ENCODE measurements around the gene RPN2. TPM values are rescaled to one million over a fixed set of nuclear protein-coding genes. Genes with fewer than 3 reads are reported as not detected.

The RPN2 gene
- total RNA-seq, 1 experiment from 2014 or later: 185 TPM

- no TSS peak for BruUV-seq (replicated peaks)
- Histone ChIP-seq H3K9me2 (ENCODE audit: insufficient read depth) (no peaks in the 10 kb centered on the region), H3K9me3 (ENCODE audit: insufficient read depth, low read depth) (no peaks in the 10 kb centered on the region), H2AFZ (no peak overlapping the region), H3K27me3 (ENCODE audit: insufficient read depth, low read depth) (no peaks in the 10 kb centered on the region), H3K27ac (no peak overlapping the region), H3K4me1 (replicated peaks; ENCODE audit: insufficient read depth) (no peaks in the 10 kb centered on the region), H3F3A (ENCODE audit: insufficient read depth, low read depth) (peaks cover 13% of the 10 kb centered on the region), H3K4me2 (no peak overlapping the region), H3K4me3 (no peak overlapping the region), H4K20me1 (ENCODE audit: insufficient read depth) (peaks cover 86% of the 10 kb centered on the region), H3K79me2 (ENCODE audit: low read depth) (peaks cover 66% of the 10 kb centered on the region), H3K36me3 (ENCODE audit: low read depth) (peaks cover 24% of the 10 kb centered on the region)
- POLR2A ChIA-PET (ENCODE audit: unreplicated experiment): interaction anchor here (0.7 kb wide), 2 partner anchors 17 to 1036 kb away, joined by 4 to 5 read pairs; no protein-coding TSS in a partner anchor
- intact Hi-C loops (cut with micrococcal nuclease; ENCODE audit: unreplicated experiment): loop anchor here (1.0 to 10.0 kb wide), 3 partner anchors 72 to 1210 kb away; no protein-coding TSS in a partner anchor
- CTCF ChIA-PET: interaction anchor here (0.9 kb wide), 2 partner anchors 17 to 798 kb away, joined by 3 read pairs; no protein-coding TSS in a partner anchor
- DNase-seq: no peak
- TF ChIP-seq, protein P1, sequence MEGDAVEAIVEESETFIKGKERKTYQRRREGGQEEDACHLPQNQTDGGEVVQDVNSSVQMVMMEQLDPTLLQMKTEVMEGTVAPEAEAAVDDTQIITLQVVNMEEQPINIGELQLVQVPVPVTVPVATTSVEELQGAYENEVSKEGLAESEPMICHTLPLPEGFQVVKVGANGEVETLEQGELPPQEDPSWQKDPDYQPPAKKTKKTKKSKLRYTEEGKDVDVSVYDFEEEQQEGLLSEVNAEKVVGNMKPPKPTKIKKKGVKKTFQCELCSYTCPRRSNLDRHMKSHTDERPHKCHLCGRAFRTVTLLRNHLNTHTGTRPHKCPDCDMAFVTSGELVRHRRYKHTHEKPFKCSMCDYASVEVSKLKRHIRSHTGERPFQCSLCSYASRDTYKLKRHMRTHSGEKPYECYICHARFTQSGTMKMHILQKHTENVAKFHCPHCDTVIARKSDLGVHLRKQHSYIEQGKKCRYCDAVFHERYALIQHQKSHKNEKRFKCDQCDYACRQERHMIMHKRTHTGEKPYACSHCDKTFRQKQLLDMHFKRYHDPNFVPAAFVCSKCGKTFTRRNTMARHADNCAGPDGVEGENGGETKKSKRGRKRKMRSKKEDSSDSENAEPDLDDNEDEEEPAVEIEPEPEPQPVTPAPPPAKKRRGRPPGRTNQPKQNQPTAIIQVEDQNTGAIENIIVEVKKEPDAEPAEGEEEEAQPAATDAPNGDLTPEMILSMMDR (conservative IDR thresholded peaks at IDR 0.05): no peak
- TF ChIP-seq EZH2 (IDR thresholded peaks at IDR 0.05; ENCODE audit: low read depth): no peak
Observed at GRCh38 chr20:37194621-37195417, 15.7 kb downstream of the RPN2 start.

- H3K4me2 ChIP-seq: no peak overlapping the region
- peaks cover 62% of the 10 kb centered on the region for H4K20me1 ChIP-seq (ENCODE audit: insufficient read depth)
- H3K36me3 ChIP-seq (ENCODE audit: low read depth): peaks cover 42% of the 10 kb centered on the region
- no TSS peak for BruUV-seq (replicated peaks)
- peaks cover 33% of the 10 kb centered on the region for H3F3A ChIP-seq (ENCODE audit: insufficient read depth, low read depth)
- H3K9me3 ChIP-seq (ENCODE audit: insufficient read depth, low read depth): no peaks in the 10 kb centered on the region
- H3K27ac ChIP-seq: no peak overlapping the region
- ChIA-PET CTCF (no interaction called here), POLR2A (ENCODE audit: unreplicated experiment) (no interaction called here)
- H3K9me2 ChIP-seq (ENCODE audit: insufficient read depth): no peaks in the 10 kb centered on the region
- no peak overlapping the region for H2AFZ ChIP-seq
- TF ChIP-seq, protein P1 (conservative IDR thresholded peaks at IDR 0.05): no peak
- TF ChIP-seq EZH2 (IDR thresholded peaks at IDR 0.05; ENCODE audit: low read depth): no peak
- intact Hi-C loops (cut with micrococcal nuclease; ENCODE audit: unreplicated experiment): loop anchor here (5.0 to 10.0 kb wide), 2 partner anchors 68 to 1206 kb away; no protein-coding TSS in a partner anchor
- no peak overlapping the region for H3K4me3 ChIP-seq
- H3K27me3 ChIP-seq (ENCODE audit: insufficient read depth, low read depth): no peaks in the 10 kb centered on the region
- peaks cover 35% of the 10 kb centered on the region for H3K79me2 ChIP-seq (ENCODE audit: low read depth)
- no peak for DNase-seq
- peaks cover 9% of the 10 kb centered on the region for H3K4me1 ChIP-seq (replicated peaks; ENCODE audit: insufficient read depth)
Observed at GRCh38 chr20:37198932-37199660, 20.0 kb downstream of the RPN2 start.

DNA sequence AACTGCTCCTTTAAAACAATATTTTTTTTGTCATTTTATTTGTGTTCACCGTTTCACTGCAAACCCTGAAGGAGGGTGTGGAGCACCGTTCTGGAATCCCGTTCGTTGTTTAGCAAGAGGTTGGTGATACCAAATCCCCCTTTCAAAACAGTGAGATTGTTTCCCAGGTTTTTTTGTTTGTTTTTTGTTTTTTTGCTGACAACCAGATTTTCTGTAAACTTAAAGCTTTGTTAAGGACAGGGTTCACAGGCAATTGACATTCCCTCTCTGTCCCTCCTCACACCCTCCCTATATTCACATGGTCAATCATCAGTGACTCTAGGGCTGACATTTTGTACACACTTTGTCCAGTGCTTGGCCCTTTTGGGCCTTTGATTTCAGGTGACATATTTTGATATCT is 21.2 kb downstream of the RPN2 start:
- no TSS peak for BruUV-seq (replicated peaks)
- no peak overlapping the region for H3K4me2 ChIP-seq
- no peak overlapping the region for H3K4me3 ChIP-seq
- no peaks in the 10 kb centered on the region for H3K27me3 ChIP-seq (ENCODE audit: insufficient read depth, low read depth)
- no peaks in the 10 kb centered on the region for H3K9me3 ChIP-seq (ENCODE audit: insufficient read depth, low read depth)
- peaks cover 50% of the 10 kb centered on the region for H3K36me3 ChIP-seq (ENCODE audit: low read depth)
- peaks cover 50% of the 10 kb centered on the region for H4K20me1 ChIP-seq (ENCODE audit: insufficient read depth)
- POLR2A ChIA-PET (ENCODE audit: unreplicated experiment): no interaction called here
- no peak overlapping the region for H2AFZ ChIP-seq
- CTCF ChIA-PET: interaction anchor here (0.7 kb wide), 1 partner anchor 9 kb away, joined by 10 read pairs; no protein-coding TSS in a partner anchor
- TF ChIP-seq, protein P1 (conservative IDR thresholded peaks at IDR 0.05): no peak
- TF ChIP-seq EZH2 (IDR thresholded peaks at IDR 0.05; ENCODE audit: low read depth): no peak
- H3K27ac ChIP-seq: no peak overlapping the region
- DNase-seq: no peak
- no peaks in the 10 kb centered on the region for H3K9me2 ChIP-seq (ENCODE audit: insufficient read depth)
- H3K79me2 ChIP-seq (ENCODE audit: low read depth): peaks cover 25% of the 10 kb centered on the region
- intact Hi-C loops (cut with micrococcal nuclease; ENCODE audit: unreplicated experiment): no loop called here
- H3K4me1 ChIP-seq (replicated peaks; ENCODE audit: insufficient read depth): peaks cover 9% of the 10 kb centered on the region
- peaks cover 21% of the 10 kb centered on the region for H3F3A ChIP-seq (ENCODE audit: insufficient read depth, low read depth)
